HG03342 (cell line): ENCODE measurements around the gene CEBPZ.
"Not testable (repeated sequence)": the region's sequence is repeated elsewhere in the genome, so short reads cannot be mapped to it uniquely, and the experiment has no call there.

Experiments
- ATAC-seq: cut with Tn5 transposase; IDR thresholded peaks from one replicate; pipeline ENCODE4 v1.9.1; 2021; ENCODE audit warnings: mild to moderate bottlenecking, moderate library complexity; ENCODE audit not compliant: unreplicated experiment

CEBPZ gene, protein sequence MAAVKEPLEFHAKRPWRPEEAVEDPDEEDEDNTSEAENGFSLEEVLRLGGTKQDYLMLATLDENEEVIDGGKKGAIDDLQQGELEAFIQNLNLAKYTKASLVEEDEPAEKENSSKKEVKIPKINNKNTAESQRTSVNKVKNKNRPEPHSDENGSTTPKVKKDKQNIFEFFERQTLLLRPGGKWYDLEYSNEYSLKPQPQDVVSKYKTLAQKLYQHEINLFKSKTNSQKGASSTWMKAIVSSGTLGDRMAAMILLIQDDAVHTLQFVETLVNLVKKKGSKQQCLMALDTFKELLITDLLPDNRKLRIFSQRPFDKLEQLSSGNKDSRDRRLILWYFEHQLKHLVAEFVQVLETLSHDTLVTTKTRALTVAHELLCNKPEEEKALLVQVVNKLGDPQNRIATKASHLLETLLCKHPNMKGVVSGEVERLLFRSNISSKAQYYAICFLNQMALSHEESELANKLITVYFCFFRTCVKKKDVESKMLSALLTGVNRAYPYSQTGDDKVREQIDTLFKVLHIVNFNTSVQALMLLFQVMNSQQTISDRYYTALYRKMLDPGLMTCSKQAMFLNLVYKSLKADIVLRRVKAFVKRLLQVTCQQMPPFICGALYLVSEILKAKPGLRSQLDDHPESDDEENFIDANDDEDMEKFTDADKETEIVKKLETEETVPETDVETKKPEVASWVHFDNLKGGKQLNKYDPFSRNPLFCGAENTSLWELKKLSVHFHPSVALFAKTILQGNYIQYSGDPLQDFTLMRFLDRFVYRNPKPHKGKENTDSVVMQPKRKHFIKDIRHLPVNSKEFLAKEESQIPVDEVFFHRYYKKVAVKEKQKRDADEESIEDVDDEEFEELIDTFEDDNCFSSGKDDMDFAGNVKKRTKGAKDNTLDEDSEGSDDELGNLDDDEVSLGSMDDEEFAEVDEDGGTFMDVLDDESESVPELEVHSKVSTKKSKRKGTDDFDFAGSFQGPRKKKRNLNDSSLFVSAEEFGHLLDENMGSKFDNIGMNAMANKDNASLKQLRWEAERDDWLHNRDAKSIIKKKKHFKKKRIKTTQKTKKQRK

DNA sequence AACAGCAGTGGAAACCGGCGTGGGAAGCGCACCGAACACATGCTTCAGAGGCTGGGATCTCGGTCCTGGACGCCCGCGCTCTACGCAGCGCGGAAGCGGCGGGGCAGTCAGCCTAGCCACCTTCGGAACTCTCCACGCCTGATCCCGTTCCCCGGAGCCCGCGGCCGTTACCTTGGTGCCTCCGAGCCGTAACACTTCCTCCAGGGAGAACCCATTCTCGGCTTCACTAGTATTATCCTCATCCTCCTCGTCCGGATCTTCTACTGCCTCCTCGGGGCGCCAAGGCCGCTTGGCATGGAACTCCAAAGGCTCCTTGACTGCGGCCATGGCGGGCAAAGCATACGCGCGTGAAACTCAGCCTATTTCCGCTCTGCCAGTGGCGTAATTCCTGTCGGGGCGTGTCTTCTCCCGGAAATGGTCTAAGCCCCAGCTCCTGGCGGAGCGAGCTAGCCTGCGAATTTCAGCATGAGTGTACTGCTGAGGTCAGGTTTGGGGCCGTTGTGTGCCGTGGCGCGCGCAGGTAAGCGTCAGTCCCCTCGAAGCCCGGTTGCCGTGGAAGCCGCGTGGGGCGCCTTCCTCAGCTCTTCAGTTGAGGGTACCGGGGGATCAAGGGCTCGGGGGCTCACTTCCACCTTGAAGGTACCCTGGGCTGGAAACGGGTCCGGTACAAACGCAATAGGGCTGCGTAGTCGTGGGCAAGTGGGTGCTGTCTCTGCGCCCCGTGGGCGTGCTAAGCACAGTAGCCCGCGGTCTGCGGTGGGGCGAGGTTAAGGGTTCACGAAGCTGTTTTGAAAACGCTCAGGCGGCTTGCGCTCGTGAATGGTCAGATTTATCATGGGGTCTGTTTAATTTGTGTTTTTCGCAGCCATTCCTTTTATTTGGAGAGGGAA is at the start of gene CEBPZ, which contains the start of gene NDUFAF7:
CEBPZ (minus strand) TSS at position 356 of the 890 bp plus-strand sequence; CDS start at position 327, 29 bp downstream.
NDUFAF7 (plus strand) TSS at position 418 of the 890 bp plus-strand sequence; CDS start at position 466, 48 bp downstream.
- peak; percentile 95 for ATAC-seq

DNA sequence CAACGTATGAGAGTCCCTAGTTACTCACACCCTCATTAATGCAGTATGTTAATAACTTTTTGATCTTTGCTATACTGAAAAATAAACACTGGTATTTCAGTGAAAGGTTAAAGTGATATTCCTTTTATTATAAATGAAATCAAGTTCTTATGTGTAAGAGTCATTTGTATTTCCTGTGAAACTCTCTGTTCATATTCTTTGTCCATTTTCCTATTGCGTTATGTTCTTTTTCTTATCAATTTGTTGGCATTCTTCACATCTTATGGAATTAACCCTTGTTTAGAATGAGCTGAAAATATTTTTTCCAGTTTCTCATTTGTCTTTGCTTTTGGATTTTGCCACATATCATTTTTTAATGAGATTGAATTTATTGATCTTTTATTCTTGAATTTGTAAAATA is 44.9 kb upstream of the CEBPZ start:
- ATAC-seq: no peak

DNA sequence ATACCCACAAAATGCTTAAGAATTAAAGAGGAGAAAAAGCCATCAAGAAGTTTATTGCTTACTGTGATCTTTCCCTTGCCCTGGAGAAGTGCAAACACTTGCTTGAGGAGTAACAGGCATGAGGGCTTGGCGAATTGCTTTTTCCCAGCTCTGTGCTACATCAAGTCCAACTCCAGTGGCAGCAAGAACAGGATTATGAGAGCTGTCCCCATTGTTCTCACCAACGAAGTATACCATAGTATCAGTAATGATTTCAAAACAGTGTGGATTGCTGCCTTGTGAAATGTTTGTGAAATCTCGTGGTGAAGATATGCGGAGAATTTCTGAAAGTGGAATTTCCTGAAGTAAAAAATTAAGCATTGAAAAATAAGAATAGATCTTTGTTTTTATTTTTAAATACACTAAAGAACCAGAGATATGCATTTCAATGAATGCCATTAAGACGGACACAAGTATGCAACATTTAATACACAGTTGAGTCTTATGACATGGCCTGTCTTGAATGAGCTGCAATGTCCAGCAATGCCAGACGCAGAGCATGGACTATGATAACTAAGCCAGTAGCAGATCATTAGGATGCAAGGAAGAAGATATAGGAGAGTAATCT is 43.1 kb upstream of the CEBPZ start:
- ATAC-seq: no peak

DNA sequence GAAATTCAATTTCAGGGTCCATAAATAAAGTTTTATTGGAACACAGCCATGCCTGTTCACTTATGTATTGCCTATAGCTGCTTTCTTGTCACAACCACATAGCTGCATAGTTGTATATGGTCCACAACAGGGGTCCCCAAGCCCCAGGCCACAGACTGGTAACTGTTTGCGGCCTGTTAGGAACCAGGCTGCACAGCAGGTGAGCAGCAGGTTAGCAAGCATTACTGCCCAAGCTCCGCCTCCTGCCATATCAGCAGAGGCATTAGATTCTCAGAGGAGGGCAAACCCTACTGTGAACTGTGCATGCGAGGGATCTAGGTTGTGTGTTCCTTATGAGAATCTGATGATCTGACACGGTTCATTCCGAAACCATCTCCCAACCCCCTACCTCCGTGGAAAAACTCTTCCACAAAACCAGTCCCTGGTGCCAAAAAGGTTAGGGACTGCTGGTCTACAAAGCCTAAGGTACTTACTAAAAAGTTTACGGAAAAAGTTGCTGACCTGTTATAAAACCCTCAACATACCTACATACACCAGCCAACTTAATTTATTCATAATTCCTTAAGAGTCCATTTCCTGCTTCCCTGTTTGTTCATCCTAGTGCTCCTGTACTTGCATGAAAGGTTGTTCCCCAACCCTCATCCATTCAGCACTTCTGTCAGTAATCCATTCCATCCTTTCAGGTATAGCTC is 40.1 kb upstream of the CEBPZ start:
- ATAC-seq: no peak

DNA sequence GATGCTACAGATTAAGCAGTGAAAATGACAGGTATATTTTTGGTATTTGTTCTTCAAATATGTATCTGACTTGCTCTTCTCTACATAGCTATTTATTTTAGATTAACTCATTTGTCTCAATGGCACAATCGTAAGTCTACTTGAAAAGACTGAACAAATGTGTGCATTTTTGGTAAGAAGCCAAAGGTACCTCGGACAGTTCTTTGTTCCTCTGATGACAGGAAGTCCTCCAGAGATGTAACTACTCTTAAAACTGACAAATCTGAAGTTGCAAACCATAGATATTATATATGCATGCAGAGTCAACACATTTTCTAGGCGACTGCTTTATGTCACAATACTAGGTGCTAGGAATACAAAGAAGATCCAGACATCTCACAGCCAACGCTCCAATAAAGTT is 36.7 kb upstream of the CEBPZ start:
- ATAC-seq: no peak

DNA sequence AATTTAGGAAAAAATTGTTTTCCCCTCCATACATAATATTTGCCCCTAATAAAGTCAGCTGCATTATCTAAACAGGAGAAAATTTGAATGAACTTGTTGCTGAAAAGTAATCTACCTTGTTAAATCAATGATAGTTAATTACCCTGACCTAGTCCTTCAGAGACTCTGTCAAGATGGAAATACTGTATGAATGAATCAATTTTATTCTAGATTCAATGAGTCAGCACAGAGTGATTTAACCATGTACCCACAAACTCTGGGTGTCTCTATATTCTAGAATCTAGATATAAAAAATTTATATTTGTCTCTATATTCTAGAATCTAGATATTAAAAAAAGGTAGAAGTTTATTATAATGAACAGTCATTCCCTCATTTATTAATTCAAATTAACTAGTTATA is 36.3 kb upstream of the CEBPZ start:
- no peak for ATAC-seq

DNA sequence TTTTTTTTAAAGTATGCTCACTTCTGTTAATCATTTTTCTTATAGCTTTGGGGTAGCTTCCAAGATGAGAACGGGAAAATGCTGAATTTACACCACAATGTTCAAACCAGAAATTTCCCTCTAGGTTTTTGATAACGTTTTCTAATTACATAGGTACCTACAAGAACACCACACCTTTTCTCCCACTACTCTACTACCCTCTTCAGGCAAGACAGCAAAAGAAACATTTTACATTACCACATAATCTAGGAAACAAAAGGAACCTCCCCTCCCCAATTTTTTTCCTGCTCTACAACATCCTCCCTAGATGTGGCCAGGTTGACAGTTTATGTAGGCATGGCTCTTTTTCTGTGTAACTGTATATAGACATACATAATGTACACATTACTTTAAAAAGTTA is 32.4 kb upstream of the CEBPZ start:
- no peak for ATAC-seq

DNA sequence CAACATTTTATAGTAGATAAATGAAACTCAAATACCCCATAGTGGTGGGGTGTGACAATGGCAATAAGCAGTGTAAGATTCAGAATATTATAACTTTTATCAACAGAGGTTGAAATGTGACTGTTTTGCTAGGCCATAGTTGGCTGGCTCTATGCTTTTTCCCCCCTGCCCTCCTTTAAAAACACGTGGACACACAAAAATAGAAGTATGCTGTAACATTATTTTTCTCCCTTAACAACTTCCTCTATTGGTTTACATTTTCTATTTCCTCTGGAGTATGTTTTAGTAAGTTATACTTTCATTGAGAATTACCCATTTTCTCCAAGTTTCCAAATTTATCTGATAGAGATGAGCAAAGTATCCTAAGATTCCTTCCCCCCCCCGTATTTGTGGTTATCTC is 31.1 kb upstream of the CEBPZ start:
- ATAC-seq: no peak

DNA sequence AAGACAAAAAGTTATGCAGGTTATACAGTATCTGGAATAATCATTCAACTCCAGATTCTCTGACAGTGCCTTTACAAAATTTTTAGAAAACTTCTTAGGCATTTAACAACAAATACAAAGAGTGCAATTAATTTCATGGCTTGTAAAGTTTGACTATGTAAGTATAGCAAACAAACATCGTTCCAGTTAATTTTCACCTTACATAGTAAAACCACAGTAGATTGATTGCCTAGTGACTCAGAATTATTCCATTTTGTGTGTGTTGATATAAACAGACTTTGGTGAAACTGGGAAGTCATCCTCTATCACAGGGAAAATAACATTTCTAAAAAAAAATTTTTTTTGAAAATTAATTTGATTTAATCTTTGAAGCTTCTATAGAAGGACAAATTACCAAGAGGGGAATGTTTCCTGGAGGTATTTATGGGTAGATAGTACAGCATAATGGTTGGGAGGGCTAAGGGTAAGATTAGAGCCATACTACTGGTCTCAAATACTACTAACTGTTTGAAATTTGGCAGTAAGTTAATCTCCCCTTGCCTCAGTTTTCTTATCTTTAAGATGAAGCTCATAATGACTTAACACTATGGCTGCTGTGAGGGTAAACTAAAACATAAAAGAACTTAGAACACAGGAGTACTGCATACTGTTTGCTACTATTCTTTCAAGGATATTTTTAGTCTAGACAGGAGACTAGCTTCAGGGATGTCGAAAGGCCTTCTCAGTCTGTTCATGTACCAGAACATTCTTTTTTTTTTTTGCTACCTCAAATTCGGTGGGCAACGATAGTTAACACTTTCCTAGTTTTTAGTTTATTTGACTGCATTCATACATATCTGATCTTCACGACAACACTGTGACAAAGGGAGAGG is 19.7 kb upstream of the CEBPZ start:
- no peak for ATAC-seq

DNA sequence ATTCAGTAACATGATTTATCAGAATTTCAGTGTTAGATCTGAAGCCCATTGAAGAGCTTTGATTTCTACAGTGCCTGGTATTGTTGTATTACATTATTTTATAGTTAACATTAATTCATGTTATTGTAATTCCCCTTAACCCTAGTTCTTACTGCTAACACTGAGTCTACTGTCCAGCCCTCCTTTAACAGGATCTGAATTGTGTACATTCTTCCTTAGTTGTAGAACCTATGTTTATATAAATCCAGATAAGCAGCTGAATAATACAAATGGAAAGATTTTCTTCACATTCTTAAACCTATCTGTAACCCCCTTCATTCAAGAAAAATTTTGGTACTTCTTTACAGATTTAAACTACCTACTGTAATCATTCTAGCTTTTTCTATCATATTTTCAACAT is 14.8 kb upstream of the CEBPZ start:
- ATAC-seq: no peak

DNA sequence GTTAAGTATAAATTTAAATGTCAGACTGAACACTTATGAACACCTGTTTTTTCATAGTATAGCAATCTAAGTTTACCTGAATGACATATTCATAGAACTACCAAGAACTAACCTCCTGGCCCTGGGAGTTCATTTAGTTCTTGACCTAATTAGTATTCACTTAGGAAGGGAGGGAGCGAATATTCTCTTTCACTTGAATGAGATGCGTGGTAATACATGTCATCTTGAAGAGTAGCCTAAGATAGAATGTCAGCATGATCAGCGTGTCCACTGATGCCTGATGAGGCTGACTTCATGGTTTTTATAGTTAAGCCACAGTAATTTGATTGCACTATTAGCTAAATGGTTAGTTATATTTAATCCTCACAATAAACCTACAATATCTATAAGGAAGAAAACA is 13.4 kb upstream of the CEBPZ start:
- ATAC-seq: no peak

DNA sequence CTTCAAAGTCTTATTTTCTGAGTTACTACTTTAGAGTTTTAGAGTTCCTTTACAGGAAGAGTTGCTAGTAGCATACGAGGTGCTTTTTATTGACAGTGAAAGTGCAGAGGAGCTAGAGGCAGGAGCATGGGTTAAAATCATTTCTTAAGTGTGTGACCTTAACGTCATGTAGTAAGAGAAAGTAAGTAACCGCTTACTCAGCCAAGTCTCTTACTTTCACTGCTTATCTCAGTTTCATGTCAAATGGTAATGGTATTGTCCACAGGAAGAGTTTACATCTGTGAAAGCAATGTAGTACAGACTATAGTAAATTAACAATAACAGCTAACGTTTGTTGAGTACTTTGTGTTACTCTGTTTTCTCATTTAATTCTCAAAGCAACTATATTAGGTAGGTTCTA is 12.6 kb upstream of the CEBPZ start:
- no peak for ATAC-seq

DNA sequence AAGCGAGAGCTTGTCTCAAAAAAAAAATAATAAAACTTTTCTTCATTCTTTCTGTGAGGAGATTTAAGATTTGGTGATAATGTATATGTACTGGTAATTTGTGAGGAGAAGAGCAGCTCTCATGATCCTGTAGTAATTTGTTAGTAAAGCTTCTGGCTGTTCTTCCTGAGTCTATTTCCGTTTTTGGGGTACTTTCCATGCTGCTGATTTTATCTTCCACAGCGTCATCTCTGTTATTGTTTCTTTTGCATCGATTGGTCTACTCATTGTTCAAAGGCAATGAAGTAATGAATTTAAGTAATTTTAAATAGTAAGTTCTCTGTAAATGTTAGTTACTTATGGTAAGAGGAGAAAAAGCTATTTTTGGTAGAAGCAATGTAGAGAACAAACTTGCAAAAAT is 12.0 kb upstream of the CEBPZ start:
- no peak for ATAC-seq

DNA sequence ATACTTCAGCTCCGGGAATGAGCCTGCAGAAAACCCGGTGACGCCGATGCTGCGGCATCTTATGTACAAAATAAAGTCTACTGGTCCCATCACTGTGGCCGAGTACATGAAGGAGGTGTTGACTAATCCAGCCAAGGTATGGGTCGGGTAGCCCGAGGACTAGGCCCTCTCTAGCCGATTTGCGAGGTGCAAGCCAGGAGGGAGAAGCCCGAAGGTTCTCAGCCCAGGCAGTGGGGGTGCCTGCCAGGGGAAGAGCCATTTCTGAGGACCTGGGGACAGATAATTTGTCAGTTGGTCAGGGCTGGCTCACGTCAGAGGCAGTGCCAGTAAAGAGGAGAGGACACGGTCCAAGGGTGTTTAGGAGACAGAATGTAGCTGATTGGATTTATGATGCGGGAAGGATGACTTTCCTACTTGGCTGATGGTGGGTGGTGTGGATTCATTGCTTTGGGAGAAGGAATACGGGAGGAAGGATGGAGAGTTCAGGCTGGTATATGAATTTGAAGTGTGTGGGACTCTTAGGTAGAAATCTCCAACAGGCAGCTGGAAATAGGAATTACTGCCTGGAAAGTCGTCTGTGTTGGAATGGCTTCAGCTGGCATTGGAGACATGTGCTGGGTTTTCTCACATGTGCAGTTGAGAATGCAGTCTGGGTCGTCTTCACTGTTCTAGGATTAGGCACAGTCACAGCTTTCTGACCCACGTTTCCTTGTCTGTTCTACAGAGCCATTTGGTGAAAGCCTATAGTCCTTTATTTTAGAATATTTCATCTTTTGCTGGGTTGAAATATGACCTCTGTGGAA is 936 bp upstream of the CEBPZ start:
- ATAC-seq: no peak

DNA sequence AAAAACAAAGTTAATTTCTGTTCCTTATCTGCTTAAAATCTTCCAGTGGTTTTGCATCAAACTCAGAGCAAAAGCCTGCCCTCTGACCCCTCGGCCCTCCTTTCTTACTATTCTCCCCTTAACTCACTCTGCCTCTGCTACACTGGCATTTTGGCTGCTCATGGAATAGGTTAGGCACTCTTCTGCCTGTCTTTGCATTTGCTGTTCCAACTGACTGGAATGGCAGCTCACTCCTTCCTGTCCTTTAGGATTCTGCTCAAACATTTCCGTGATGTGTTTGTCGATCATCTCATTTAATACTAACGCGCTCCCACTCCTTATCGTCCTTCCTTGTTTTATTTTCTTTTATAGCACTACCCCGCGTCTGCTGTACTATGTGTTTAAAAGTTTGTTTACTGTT is 815 bp downstream of the CEBPZ start:
- ATAC-seq: no peak

DNA sequence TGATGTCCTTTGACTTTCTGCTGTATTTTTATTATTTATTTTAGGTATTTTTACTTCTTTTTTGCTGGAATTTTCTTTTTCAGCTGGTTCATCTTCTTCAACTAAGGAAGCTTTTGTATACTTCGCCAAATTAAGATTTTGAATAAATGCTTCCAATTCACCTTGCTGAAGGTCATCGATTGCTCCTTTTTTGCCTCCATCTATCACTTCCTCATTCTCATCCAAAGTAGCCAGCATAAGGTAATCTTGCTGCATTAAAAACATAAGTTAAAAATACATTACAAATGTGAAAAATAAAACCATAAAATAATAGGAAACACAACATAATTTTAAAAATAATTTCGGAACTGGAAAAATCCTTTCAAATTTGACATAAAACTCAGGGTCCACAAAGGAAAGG is 2.6 kb downstream of the CEBPZ start:
- no peak for ATAC-seq

DNA sequence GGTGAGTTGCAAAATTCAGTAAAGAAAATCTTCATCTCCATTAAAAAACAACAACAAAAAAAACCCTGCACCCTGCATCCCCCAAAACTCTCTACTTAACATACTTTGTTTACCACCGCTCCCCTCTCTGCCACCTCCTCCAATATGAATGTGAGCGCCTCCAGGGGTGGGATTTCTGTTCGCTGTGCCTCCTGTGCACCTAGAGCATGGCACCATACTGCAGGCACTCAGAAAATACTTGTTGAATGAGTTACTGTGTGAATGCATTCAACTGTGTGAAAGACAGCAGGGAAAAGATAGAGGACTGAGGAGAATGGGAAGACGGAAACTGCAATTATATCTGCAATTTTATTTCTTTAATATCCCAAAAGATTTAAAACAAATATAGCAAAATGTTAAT is 4.5 kb downstream of the CEBPZ start:
- no peak for ATAC-seq

DNA sequence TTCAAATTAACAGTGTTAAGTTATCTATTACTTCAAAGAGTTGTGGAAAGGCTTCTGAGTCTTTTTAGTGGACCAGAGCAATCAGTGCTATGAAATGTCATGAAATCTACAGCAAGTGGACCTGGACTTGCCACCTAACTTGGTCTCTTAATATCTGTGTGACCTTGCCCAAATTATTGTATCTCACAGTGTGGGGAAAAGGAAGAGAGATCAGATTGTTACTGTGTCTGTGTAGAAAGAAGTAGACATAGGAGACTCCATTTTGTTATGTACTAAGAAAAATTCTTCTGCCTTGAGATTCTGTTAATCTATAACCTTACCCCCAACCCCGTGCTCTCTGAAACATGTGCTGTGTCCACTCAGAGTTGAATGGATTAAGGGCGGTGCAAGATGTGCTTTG is 6.3 kb downstream of the CEBPZ start:
- ATAC-seq: not testable (repeated sequence)
